HG03139 (cell line): ENCODE results near the gene POSTN.
"Not testable (repeated sequence)": the region's sequence is repeated elsewhere in the genome, so short reads cannot be mapped to it uniquely, and the experiment has no call there.

ENCODE experiments used
- ATAC-seq: cut with Tn5 transposase; IDR thresholded peaks from one replicate; pipeline ENCODE4 v1.9.1; 2021; ENCODE audit not compliant: unreplicated experiment

POSTN gene

GRCh38 chr13:37597477-37598025 is 1.0 kb downstream of the POSTN start:
- no peak for ATAC-seq

GRCh38 chr13:37596805-37597204 is 1.8 kb downstream of the POSTN start:
- no peak for ATAC-seq

- ATAC-seq = no peak
Observed at GRCh38 chr13:37595162-37595561, 3.4 kb downstream of the POSTN start.

- no peak for ATAC-seq
Observed at GRCh38 chr13:37594550-37594949, 4.0 kb downstream of the POSTN start.

GRCh38 chr13:37589381-37589780 is 9.2 kb downstream of the POSTN start:
- ATAC-seq = not testable (repeated sequence)

- ATAC-seq = no peak
Observed at GRCh38 chr13:37587236-37587635, 11.3 kb downstream of the POSTN start.

GRCh38 chr13:37586164-37586563 is 12.4 kb downstream of the POSTN start:
- ATAC-seq = no peak

- no peak for ATAC-seq
Observed at GRCh38 chr13:37585541-37585940, 13.0 kb downstream of the POSTN start.

GRCh38 chr13:37576601-37577000 is 22.0 kb downstream of the POSTN start:
- no peak for ATAC-seq

- ATAC-seq = no peak
Observed at GRCh38 chr13:37565425-37565824, 33.1 kb downstream of the POSTN start.

GRCh38 chr13:37561031-37561430 is 37.5 kb downstream of the POSTN start:
- ATAC-seq = no peak

- no peak for ATAC-seq
Observed at GRCh38 chr13:37560526-37560925, 38.0 kb downstream of the POSTN start.

GRCh38 chr13:37558766-37559165 is 39.8 kb downstream of the POSTN start:
- ATAC-seq = not testable (repeated sequence)

GRCh38 chr13:37546087-37546486 is 52.5 kb downstream of the POSTN start:
- ATAC-seq = no peak

GRCh38 chr13:37544995-37545394 is 53.6 kb downstream of the POSTN start:
- ATAC-seq = no peak

- no peak for ATAC-seq
Observed at GRCh38 chr13:37539976-37540605, 58.5 kb downstream of the POSTN start.

- no peak for ATAC-seq
Observed at GRCh38 chr13:37539170-37539569, 59.4 kb downstream of the POSTN start.

GRCh38 chr13:37535501-37535900 is 63.1 kb downstream of the POSTN start:
- ATAC-seq = no peak

GRCh38 chr13:37534676-37535075 is 63.9 kb downstream of the POSTN start:
- ATAC-seq = no peak

GRCh38 chr13:37534181-37534580 is 64.4 kb downstream of the POSTN start:
- no peak for ATAC-seq

GRCh38 chr13:37531049-37531448 is 67.5 kb downstream of the POSTN start:
- ATAC-seq = no peak

- no peak for ATAC-seq
Observed at GRCh38 chr13:37529751-37530385, 68.7 kb downstream of the POSTN start.
